Keratinocyte (primary cell): Measurements from ENCODE around the gene TMC7. TPM values are rescaled to one million over a fixed set of nuclear protein-coding genes. Genes with fewer than 3 reads are reported as not detected.

Experiments used
- DNase-seq: peaks from one replicate; pipeline ENCODE4 v3.0.0-alpha.2; 2011; ENCODE audit warnings: low read depth, missing footprints, low spot score
- FAIRE-seq: peaks from 2 replicates; lab custom pipeline; 2011; peaks lifted over from hg19 to GRCh38; lab: Jason Lieb, UNC
- H2AFZ ChIP-seq: 2 replicates; pipeline ENCODE4 v1.6.0; 2012; ENCODE audit warnings: low read length, control low read depth, inconsistent platforms; ENCODE audit not compliant: control insufficient read depth
- H3K27ac ChIP-seq: 2 replicates; pipeline ENCODE4 v1.5.1; 2011; ENCODE audit warnings: low read length; ENCODE audit not compliant: control insufficient read depth, insufficient read depth
- H3K27me3 ChIP-seq: 3 replicates; pipeline ENCODE4 v1.6.0; 2011; ENCODE audit warnings: low read length; ENCODE audit not compliant: control insufficient read depth, insufficient read depth; ENCODE audit errors: extremely low read depth
- H3K36me3 ChIP-seq, 2 experiments: 2 replicates in 1 of 2; 3 replicates in 1 of 2; pipeline ENCODE4 v1.5.1; 2011; ENCODE audit warnings: low read length in 2 of 2, mild to moderate bottlenecking in 1 of 2; ENCODE audit not compliant: control insufficient read depth in 2 of 2, insufficient read depth in 2 of 2; ENCODE audit errors: extremely low read depth in 1 of 2
- H3K4me1 ChIP-seq: 3 replicates; pipeline ENCODE4 v1.5.1; 2011; ENCODE audit warnings: low read length; ENCODE audit not compliant: control insufficient read depth, insufficient read depth; ENCODE audit errors: extremely low read depth
- H3K4me2 ChIP-seq: 3 replicates; pipeline ENCODE4 v1.6.0; 2011; ENCODE audit warnings: low read depth, low read length; ENCODE audit not compliant: control insufficient read depth, insufficient read depth; ENCODE audit errors: extremely low read depth
- H3K4me3 ChIP-seq, 3 experiments: fragments of 200-600 bp in 1 of 3; sonication (generic) in 1 of 3; 2 replicates in 2 of 3; 3 replicates in 1 of 3; pipeline ENCODE4 v1.5.1; 2011 to 2016; ENCODE audit warnings: low read length in 3 of 3, mild to moderate bottlenecking in 3 of 3, control low read depth in 2 of 3, inconsistent platforms in 1 of 3, low read depth in 1 of 3, mixed read lengths in 1 of 3, mixed run types in 1 of 3, moderate library complexity in 1 of 3; ENCODE audit not compliant: control insufficient read depth in 2 of 3, insufficient read depth in 2 of 3; ENCODE audit errors: extremely low read depth in 1 of 3
- H3K79me2 ChIP-seq: 2 replicates; pipeline ENCODE4 v1.6.0; 2012; ENCODE audit warnings: low read length; ENCODE audit not compliant: control insufficient read depth, insufficient read depth
- H3K9ac ChIP-seq: 3 replicates; pipeline ENCODE4 v1.6.0; 2011; ENCODE audit warnings: low read length; ENCODE audit not compliant: control insufficient read depth, insufficient read depth; ENCODE audit errors: extremely low read depth
- H3K9me1 ChIP-seq: 3 replicates; pipeline ENCODE4 v1.6.0; 2011; ENCODE audit warnings: low read length; ENCODE audit not compliant: control insufficient read depth, insufficient read depth; ENCODE audit errors: extremely low read depth
- H3K9me3 ChIP-seq: 2 replicates; pipeline ENCODE4 v1.5.1; 2012; ENCODE audit warnings: low read depth, low read length; ENCODE audit not compliant: control insufficient read depth
- H4K20me1 ChIP-seq: 3 replicates; pipeline ENCODE4 v1.6.0; 2011; ENCODE audit warnings: low read length; ENCODE audit not compliant: control insufficient read depth, insufficient read depth; ENCODE audit errors: extremely low read depth
- CTCF ChIP-seq, 3 experiments: IDR thresholded peaks in 1 of 3; conservative IDR thresholded peaks in 1 of 3; optimal IDR thresholded peaks in 1 of 3; 2 replicates in 2 of 3; 3 replicates in 1 of 3; pipeline versions ENCODE3 to v1.5.1; 2011; ENCODE audit warnings: low read length in 3 of 3, mild to moderate bottlenecking in 3 of 3, moderate library complexity in 2 of 3, control low read depth in 1 of 3, inconsistent platforms in 1 of 3; ENCODE audit not compliant: insufficient read depth in 2 of 3; ENCODE audit errors: extremely low read depth in 1 of 3
- EZH2 ChIP-seq: IDR thresholded peaks from one replicate; pipeline ENCODE4 v1.6.1; 2012; ENCODE audit warnings: inconsistent platforms, mild to moderate bottlenecking, low read length, moderate library complexity
- dilution Hi-C: fragments of 300-500 bp; cut with MboI; formaldehyde crosslinking; loops from one replicate; pipeline ENCODE4 v1.7.0; 2020; ENCODE audit warnings: low sequenced_read_pairs; ENCODE audit not compliant: extremely low pct_ligation_motif_present
- polyA plus RNA-seq, 5 experiments: library from polyadenylated mRNA; depleted of rRNA in 3 of 5; stranded (reverse) in 3 of 5; stranded (forward) in 1 of 5; unstranded in 1 of 5; fragments of >200 nt; gene quantifications; 1 replicate in 1 of 5; 2 replicates in 3 of 5; 3 replicates in 1 of 5; pipeline versions ENCODE4 v1.2.1 to v1.2.3, GENCODE V29; 2011 to 2012; ENCODE audit warnings: missing spikeins in 2 of 5, low read depth in 1 of 5, low replicate concordance in 1 of 5

The TMC7 gene
- polyA plus RNA-seq, 1 donor (not counting 4 experiments of a cell fraction or from before 2014, with no cell fraction given), result 8.5 TPM

- Histone ChIP-seq H2AFZ (no peak overlapping the region), H3K4me1 (no peaks in the 10 kb centered on the region), H3K9ac (no peak overlapping the region), H3K79me2 (no peaks in the 10 kb centered on the region), H3K27me3 (no peaks in the 10 kb centered on the region), H3K27ac (no peak overlapping the region), H3K4me3 (no peak overlapping the region), H3K9me3 (no peaks in the 10 kb centered on the region), H3K36me3 (peaks cover 3 to 16% of the 10 kb centered on the region in 2 experiments), H3K9me1 (no peaks in the 10 kb centered on the region), H4K20me1 (no peaks in the 10 kb centered on the region), H3K4me2 (no peak overlapping the region)
- no peak for FAIRE-seq
- no peak for TF ChIP-seq EZH2
- TF ChIP-seq CTCF (optimal IDR thresholded peaks at IDR 0.05 in 1 of 3, IDR thresholded peaks at IDR 0.05 in 1 of 3, conservative IDR thresholded peaks at IDR 0.05 in 1 of 3; ENCODE audit: extremely low read depth in 1 of 3, insufficient read depth in 2 of 3, low read length in 3 of 3), result no peak
- dilution Hi-C loops, result no loop called here
- no peak for DNase-seq
Observed at GRCh38 chr16:19077879-19078278, 94.1 kb downstream of the TMC7 start.

- dilution Hi-C loops, result no loop called here
- Histone ChIP-seq H3K27ac (no peak overlapping the region), H2AFZ (no peak overlapping the region), H3K9me1 (no peaks in the 10 kb centered on the region), H3K79me2 (no peaks in the 10 kb centered on the region), H3K4me3 (no peak overlapping the region), H3K4me2 (no peak overlapping the region), H3K36me3 (peaks cover 0 to 3% of the 10 kb centered on the region in 2 experiments), H3K9ac (no peak overlapping the region), H3K27me3 (no peaks in the 10 kb centered on the region), H4K20me1 (no peaks in the 10 kb centered on the region), H3K9me3 (no peaks in the 10 kb centered on the region), H3K4me1 (peaks cover 3% of the 10 kb centered on the region)
- TF ChIP-seq CTCF (optimal IDR thresholded peaks at IDR 0.05 in 1 of 3, IDR thresholded peaks at IDR 0.05 in 1 of 3, conservative IDR thresholded peaks at IDR 0.05 in 1 of 3; ENCODE audit: extremely low read depth in 1 of 3, insufficient read depth in 2 of 3, low read length in 3 of 3), result no peak
- no peak for TF ChIP-seq EZH2
- FAIRE-seq (no peak), DNase-seq (no peak)
Observed at GRCh38 chr16:19083670-19084069, 99.9 kb downstream of the TMC7 start.
